CD4-positive, alpha-beta T cell treated with Interleukin-15 for 4 hours (primary cell): ENCODE results near the gene PTPRR.

Source experiments
- DNase-seq: peaks from one replicate; pipeline ENCODE4 v3.0.0-alpha.2; 2020; ENCODE audit warnings: low spot score

The PTPRR gene, protein sequence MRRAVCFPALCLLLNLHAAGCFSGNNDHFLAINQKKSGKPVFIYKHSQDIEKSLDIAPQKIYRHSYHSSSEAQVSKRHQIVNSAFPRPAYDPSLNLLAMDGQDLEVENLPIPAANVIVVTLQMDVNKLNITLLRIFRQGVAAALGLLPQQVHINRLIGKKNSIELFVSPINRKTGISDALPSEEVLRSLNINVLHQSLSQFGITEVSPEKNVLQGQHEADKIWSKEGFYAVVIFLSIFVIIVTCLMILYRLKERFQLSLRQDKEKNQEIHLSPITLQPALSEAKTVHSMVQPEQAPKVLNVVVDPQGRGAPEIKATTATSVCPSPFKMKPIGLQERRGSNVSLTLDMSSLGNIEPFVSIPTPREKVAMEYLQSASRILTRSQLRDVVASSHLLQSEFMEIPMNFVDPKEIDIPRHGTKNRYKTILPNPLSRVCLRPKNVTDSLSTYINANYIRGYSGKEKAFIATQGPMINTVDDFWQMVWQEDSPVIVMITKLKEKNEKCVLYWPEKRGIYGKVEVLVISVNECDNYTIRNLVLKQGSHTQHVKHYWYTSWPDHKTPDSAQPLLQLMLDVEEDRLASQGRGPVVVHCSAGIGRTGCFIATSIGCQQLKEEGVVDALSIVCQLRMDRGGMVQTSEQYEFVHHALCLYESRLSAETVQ

DNA sequence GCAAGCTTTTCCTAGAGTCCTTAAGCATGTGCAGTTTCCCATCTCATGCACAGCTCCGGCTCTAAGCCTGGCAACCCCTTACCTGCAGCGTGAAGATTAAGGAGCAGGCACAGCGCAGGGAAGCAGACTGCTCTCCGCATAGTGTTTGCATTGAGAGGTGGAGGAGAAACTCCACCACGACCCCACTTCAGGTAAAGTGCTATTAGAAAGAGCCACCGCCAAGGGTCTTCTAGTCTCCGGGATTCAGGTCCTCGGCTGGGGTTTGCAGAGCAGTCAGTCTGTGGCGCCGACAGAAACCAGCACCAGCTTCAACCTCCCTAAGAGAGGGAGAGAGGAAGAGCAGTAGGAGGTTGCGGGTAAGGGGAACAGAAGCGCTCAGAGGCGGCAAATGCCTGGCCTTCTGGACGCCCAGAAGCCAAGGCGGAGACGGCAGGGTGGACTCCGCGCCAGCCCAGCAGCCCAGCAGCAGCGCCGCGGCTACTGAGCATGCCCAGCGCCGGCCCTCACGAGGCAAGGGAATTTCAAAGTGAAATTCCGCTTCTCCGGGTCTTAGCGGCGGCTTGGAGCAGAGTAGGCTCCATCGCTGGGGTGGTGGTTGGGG, at the start of gene PTPRR:
Gene PTPRR, minus strand, starts transcription at position 488 of the 601 bp plus-strand sequence. Its CDS starts 348 bp downstream, at position 140.
- DNase-seq = no peak

DNA sequence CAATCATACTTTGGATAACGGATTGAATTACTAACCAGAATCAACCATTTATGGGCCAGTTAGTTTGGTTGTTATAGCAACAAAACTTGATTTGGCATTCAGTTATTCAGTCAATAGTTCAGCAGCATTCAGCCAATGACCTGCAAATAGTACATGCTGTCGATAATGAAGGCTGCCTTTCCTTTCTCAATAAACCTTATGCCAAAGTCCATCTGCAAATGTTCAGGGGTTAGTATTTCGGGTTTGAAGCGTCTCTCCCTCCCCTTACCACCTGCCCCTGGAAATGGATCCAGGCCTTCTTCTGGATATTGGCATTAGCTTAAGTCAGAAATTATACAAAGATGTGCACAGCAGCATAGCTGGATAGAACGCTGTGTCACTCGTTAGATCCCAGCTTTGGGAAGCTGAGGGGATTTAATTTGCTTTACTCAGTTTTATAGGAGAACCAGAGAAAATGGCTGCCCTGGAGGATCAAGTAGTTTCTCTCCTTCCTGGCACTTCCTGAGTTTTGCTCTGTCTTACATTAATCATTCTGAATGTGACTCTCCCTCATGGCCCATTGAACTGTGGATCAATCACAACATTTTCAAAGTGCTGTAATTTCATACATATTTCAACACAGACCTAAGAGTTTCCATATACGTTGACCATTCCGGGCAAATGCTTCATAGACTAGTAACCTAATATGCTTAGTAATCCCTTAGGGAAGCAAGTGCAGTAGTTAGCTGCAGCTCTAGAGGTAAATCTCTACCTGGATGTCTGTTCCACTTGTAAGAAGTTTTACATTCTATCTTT, 46.7 kb upstream of the PTPRR start:
- DNase-seq = no peak

DNA sequence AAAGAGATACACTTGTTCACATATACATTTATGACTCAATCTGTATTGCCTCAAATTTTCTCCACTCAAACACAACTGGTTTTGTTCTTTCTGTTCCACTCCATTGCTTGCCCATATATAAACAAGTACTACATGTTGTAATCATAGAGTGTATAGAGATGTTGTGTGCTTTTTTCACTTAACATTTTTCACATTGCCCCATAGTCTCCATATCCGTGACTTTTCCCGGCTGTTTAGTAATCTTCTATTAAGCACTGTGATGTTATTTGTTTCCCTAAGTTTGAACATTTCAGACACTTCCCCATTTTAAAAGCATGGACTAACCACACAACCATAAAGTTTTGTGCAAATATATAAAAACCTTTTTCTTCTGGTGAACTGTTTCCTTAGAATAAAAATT, 45.5 kb upstream of the PTPRR start:
- DNase-seq = no peak

DNA sequence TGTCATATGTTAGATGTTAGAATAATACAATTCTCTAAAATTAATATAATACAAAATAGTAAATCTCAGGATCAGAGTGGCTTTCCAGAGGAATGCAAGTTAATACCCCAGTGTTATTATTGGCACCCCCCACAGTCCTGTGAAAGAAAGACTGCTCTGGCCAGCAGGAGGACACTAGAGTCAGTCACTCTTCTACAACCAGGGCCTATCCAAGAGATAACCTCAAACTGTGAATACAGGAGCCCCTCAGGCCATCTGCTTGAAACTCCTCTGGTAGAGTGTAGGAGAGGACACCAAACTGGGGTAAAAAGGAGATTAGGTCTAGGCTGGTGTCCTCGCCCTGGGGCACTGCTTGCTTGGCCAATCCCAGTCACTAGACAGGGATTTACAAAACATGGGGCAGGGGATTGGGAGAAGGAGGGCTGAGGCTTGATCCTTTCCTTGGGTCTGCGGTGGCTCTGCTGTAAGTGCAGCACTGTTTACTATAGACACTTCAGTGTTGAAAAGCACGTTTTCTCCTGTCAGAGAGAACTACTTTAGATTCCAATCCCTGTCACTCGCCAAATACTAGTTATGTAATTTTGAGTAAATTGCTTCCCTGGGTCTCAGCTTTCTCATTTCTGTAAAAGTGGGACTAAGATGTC, 44.5 kb upstream of the PTPRR start:
- DNase-seq = no peak

DNA sequence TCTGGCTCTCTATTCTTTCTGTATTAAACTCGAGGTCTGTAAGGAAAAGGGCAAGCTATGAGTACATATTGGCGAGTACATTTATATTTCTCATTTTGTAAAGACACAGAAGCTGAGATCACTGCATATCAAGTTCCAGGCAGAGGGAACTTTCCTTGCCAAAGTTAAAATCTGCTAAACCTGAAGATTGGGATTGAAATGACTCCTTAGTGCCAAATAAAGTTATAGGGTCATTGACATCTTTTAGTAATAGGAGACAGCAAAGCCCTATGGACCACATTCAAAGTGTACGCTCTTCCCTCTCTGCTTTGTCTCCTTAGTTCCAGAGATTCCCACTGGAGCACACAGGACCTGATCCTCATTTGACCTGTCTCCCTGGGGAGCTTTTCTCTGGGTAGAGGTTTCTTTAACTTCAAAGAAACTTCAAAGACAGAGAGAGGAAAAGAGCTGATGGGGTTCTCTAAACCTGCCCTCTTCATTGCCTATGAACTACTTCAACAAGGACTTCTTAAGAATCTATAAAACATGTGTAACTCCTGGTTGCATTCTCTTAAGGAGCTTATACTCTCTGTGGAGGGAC, 42.6 kb upstream of the PTPRR start:
- no peak for DNase-seq

DNA sequence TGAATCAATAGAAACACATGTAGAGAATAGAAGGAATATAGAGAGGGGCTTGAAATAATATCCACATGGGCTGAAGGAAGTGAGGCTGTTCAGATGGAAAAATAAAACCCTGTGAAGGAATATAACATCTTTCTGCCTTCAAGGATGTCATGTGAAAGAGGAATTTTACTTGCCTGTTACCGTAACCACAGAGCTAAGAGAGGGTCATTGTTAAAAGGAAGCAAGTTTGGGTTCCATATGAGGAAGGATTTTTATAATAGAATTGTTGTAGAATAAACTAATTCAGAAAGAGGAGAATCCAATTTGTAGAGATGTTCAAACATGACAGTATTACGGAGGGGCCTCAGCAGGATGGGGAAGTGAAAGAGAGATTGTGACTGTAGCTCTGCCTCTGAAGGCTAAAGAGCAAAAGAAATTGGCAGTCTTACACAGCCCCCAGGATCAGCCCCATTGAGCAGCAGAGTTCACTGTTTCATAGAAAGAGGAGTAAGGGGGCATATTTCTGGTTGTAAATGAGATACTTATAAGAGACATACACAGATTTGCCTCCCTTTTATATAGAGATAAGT, 41.8 kb upstream of the PTPRR start:
- no peak for DNase-seq

DNA sequence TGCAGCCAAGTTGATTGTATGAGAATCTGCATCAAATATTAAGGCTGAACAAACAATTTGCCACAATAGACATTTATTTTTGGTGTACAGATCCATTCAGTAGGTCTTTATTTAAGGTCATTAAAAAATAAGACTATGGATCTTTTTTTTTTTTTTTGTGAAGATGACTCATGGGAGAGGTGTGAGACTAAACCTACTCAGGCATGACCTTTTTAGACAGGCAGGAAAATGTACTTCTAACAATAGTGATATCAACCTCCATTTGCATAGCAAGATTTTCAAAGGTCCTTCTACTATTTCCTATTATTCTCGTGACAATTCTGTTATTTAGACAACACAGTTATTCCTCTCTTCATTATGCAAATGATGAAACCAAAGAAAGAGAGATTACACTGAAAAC, 39.9 kb upstream of the PTPRR start:
- DNase-seq = no peak

DNA sequence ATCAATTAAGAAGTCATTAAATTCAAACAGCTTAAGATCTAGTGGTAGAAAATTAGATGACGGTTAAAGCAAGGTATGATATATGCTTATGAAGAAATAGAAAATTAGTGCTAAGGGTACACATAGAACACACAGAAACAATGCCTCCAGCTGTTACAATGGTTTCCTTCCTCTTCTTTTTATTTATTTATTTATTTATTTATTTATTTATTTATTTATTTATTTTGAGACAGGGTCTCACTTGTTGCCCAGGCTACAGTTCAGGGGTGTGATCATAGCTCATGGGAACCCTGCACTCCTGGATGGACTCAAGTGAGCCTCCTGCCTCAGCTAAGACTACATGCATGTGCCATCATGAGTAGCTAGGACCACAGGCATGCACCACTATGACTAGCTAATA, 34.9 kb upstream of the PTPRR start:
- DNase-seq = no peak

DNA sequence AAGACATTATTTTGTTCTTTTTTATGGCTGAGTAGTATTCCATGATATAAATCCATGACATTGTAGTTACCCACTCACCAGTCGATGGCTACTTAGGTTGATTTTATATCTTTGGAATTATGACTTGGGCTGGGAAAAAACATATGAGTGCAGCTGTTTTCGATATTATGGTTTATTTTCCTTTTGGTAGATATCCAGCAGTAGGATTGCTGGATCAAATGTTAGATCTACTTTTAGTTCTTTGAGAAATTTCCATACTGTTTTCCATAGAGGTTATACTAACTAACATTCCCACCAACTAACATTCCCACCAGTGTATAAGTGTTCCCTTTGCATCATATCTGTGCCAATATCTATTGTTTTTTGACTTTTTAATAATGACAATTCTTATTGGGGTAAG, 29.9 kb upstream of the PTPRR start:
- DNase-seq = no peak

DNA sequence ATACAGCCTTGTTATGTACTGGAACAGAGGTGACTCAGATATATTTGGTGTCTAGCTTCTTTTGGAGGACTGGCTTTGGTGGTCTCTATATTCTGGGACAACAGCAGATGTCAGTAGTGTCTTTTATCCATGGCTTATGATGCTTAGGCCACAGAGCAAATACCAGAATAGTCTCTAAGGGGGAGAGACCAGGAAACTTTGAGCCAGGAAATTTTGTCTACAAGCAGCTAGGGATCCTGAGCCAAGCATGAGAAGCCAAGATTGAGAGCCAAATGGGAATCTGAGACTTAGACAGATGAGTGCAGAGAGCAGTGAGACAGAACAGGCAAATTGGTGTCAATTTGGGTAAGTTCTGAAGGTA, 28.4 kb upstream of the PTPRR start:
- DNase-seq = no peak

DNA sequence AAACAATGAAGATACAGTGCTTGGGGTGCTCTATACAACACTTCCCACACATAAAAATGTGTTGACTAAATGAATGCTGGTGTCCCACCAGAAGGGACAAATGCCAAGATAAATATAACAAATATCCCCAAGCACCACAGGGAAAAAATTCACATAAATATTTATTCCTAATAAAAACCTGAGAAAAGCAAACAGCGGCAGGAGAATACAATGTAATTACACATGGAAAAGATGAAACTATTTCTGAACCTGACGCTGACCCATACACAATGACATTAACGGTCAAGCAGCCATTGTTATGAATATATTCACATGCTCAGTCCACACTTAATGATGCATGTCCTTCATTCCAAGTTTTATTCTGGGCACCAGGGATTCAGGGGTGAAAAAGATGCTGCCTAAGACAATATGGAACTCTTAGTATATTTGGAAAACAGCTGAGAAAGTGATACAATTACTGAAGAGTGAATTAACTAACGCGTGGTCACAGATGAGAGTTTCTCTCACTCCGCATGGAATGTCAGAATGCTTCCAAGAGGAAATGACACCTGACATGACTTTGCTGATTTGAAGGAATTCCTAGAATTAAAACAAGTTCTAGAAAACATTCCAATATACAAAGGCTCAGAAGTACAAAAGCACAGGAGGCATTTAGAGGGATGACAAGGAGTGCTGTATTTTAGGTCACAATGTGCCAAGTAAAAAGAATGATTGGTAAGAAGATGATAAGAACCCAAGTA, 27.9 kb upstream of the PTPRR start:
- DNase-seq = no peak

DNA sequence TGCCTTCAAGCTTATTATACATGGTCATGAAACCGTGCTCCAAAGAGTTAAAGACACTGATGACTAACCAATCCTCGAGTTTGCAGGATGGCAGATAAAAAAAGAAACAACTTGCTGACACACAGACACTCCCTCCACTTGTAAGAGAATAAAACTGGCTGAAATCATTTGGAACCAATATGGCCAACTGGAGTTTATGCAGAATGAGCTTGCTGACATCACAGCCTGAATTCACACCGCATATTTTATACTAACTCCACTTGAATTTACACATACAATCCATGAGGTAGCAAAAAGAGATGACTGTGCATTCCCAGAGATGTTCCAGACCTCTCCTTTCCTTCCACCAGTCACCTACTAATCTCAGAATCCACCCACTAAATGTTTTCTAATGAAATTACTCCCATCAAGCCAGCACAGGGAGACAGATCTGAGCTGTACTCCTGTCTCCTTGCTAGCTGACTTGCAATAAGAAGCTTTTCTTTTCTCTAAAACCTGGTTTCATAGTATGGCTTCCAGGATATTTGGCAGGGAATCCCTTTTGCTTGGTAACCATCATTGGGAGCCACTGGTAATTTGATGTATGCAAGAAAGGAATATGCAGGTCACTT, 15.8 kb upstream of the PTPRR start:
- no peak for DNase-seq

DNA sequence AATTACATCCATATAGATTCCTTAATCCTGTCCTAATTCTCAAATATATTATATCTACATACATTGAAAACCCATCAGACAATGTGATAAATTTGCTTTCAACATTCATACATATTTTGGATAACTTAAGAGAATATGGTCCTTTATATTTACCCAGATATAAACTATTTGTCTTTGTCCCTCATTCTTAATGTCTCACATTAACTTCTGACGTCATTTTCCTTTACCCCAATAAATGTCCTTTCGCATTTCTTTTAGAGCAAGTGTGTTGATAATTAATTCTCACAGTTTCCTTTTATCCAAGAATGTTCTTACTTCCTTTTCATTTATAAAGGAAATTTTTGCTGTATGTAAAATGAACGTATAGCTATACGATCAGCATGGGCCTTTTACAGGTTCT, 12.6 kb upstream of the PTPRR start:
- DNase-seq = no peak

DNA sequence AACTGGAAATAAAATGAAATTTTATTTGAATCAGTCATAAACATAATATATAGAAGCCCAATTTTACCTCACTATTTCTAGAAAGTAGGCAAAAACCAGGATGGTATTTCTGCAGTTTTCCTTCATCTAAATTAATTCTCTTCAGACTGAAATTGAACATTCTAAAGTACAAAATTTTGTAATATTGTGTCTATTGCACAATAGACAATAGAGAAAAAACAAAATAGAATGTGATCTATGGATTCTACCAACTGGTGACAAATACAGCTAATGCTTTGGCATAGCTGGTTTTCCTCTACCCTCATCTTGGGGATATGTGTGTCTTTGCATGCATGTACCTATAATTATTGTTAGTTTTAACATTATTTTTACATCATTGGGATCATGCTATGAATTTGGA, 8.5 kb upstream of the PTPRR start:
- DNase-seq = no peak

DNA sequence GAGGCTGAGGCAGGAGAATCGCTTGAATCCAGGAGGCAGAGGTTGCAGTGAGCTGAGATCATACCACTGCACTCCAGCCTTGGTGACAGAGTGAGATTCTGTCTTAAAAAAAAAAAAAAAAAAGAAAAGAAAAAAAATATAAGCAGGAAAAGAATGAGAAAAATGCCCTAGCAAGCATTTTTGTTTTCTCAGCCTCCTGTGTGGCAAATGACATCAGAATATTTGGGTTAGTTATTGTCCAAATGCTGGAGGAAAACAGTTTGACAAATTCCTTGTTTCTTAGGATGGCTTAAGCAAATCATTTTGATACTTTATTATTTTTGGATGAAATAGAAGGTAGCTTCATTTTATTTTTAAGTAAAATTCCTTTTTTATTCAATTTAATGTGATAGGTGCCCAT, 7.5 kb upstream of the PTPRR start:
- DNase-seq = no peak

DNA sequence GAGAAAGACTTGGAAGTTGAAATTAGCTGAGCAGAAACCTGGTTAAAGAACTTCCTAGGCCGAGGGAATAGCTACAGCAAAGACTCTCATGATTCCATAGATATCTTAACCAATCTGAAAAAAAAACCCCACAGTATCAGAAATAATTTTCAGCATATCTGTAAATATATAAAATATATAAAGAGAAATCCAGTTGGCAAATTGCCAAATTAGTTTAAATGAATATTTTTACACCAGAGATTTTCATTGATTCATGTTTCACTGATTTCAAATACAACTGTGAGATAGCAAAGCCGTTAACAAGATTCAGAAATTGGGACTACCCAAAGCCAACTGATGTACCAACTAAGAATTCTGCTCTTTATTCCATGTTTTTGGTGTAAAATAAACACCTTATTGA, 6.8 kb upstream of the PTPRR start:
- no peak for DNase-seq

DNA sequence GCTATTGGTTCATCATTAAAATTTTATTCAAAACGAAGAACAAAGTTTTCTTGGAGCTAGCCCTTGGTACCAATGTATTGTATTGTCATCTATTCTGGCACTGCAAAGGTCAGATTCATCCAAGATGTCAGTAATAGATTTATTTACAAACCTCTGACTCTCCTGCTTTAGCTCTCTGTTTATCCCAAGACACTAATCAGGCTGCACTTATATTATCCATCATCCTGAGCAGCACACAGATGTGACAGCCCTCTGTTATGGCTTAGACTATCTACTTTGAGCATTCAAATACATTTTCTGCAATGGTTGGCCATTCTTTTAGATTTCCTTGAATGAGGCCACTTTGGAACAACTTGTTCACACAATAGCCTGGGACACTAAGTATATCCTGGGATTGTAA, 5.0 kb upstream of the PTPRR start:
- no peak for DNase-seq

DNA sequence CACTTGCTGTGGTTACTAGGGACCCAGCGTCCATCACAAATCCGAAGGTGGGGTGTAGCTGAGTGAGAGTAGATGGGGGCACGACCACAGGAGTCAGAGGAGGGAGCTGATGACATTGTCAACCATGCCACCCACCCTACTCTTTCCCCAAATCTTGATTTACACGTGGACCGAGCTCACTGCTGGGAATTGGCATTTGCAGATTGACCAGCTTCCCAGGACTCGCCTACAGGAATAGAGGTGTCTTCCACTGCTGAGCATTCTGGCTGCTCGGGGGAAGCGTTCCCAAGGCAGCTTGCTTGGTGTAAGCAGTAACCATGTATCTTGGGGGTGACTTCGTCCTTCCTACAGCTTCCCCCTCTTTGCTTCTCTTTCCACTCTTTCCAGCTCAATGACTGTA, 353 bp upstream of the PTPRR start:
- no peak for DNase-seq

DNA sequence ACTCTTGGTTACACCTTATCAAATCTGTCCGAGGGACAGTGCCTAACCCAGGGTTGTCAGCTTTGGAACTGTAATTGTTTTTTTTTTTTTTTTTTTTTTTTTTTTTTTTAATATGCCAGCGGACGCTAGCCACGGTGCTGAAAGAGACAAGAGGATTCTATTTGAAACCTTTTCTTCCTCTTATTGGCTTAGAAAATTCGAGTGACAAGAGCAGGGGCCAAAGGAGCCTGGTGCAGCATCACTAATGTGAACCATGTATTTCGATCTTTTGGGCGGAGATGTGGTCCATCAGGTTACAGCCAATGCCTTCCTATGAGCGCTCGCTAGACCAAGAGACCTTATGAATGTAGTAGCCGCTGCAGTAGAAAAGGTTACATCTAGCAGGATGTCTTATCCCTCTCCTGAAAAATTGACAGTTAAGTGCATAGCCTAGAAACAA, 922 bp downstream of the PTPRR start:
- DNase-seq = no peak

DNA sequence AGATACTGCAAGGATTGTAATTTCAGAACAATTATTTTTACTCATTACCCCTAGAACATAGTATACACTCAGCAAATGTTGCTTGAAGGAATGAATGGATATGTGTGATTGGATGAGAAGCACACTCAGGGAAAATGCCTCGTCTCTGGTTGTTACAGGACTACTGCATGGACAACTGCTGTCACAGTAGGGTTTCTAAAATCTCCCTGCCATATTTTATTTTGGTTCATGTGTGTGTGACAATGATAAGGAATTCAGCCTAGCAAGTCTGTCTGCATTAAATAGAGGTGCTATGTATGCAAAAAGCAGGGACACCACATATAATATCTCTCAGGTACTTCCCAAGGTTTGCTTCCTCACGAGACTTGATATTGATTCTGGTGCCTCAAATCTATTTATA, 1.4 kb downstream of the PTPRR start:
- no peak for DNase-seq
